Measurements from ENCODE around the gene MAST4.

The MAST4 gene

DNA sequence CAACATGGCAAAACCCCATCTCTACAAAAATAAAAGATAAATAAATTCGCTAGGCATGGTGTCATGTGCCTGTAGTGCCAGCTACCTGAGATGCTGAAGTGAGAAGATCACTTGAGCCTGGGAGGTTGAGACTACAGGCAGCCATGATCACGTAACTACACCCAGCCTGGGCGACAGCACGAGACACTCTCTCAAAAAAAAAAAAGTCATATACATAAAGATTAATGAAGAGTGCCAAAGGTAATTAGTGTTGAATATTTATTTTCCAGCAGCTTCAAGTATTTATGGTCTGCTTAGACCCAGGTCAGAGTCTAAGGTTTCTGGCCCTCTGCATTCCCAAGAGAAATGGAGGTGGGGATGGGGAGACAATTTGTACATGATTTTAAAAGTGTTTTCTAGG lies 432.7 kb downstream of the MAST4 start:
- DNase-seq, result no peak

DNA sequence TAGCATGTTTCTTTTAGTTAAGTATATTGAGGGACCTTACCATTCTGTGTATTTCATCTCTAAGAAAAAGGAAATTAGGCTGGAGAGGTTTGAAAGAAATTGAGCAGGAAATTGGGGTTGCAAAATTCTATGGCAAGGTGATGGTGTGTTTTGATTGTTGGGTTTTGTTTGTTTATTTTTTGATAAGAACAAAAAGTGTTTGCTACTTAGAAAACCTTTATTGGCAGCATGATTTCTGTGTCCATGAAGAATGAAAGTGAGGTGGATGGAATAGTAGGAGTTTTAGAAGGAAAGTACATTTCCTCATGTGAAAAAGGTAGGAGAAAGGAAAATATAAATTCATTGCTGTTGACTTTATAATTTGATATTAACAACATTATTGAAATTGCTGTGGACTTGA lies 433.3 kb downstream of the MAST4 start:
- no peak for DNase-seq

DNA sequence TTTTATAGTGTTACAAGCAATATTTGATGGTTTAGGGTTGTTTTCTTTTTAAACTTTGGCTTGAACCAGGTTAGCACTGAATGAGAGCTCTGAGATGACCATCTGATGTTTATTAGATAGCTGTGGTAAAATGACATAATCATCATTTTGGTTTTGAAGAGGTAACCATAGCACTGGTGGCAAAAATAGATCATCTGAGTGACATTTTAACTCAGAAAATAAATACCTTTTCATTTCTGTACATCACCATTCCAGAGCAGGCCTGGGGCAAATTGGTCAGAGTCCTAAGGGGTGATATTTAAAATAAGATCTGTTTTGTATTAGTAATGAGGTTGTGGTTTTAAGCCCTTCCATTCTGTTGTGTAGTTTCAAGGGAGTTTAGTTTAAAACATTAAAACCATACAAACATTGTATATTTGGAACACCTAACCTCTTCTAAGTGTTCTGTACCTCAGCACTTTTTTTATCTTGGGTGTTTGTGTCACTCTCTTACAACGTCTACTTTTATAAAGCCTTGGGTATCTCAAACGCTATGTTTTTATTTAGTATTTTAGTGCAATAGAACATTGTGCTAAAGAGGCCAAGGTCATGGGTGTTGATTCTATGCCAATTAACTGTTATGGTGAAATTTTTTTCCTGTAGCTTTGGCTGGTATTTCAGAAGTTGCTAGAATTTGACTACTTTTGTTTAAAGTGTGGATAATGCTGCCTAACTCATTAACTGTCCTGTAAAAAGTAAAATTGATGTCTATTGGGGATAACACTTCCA lies 434.3 kb downstream of the MAST4 start:
- no peak for DNase-seq

DNA sequence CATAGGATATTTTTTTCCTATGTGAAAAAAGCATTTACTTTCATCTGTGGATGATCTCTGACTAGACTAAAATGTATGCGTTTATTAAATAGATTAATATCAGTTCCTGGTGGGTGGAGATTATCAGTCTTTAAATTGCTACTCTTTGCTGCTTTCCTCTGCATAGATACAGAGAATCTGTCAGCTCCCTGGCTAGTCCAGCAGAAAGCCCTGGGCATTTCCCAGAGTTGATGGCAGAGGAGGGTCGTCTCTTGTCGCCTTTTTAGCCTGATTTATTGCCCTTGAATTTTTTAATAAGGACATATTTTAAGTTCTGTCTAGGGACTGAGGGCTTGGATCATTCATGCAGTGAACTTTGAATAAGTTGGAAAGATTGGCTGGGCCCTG lies 434.9 kb downstream of the MAST4 start:
- DNase-seq, result no peak

DNA sequence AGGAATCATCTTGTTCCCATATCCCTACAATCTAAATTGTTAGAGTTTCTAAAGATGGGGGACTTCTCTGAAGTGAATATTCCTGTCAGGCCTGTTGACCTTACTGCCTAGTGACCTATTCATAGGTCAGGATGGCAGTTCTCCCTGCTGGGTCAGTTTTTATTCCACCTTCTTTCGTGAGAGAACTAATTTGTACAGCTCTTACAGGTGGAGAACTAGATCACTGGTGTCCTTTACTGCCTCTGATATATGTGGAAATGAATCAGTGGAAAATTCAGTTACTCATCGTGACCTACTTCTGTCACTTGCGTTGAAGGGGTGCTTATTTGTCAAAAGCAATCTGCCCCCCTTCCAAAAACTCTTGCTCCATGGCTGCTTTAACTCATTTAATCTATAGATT lies 435.5 kb downstream of the MAST4 start:
- no peak for DNase-seq

DNA sequence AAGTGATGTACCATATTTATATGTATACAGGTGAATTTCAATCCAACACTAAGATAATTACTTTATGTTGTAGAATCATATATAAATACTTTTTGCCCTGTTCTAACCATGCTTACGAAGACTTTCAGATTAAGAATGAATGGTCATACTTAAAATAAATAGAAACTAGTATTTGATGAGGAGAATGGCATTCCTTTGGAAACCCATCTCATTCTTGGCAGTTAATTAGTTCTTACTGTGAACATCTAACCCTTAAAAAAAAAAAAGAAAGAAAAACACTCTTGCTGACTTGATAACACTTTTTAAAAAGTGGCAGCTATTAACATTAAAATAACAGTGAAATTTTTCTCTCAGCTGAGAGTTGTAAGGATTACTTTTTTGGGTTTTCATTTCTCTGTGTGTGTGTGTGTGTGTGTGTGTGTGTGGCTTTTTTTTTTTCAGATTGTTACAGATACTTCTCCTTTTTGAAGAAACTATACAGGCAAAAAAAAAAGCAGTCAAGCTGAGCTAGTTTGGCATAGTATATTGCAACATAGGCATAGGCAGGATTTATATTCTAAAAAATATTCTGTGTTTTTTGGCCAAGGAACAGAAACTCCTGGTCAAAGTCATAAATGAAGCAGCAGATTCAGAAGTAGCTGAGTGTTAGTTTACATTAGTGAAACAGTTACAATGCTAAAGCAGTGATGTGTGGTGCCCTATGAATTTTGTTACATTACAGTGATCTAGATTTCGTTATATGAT lies 436.9 kb downstream of the MAST4 start:
- DNase-seq, result no peak

DNA sequence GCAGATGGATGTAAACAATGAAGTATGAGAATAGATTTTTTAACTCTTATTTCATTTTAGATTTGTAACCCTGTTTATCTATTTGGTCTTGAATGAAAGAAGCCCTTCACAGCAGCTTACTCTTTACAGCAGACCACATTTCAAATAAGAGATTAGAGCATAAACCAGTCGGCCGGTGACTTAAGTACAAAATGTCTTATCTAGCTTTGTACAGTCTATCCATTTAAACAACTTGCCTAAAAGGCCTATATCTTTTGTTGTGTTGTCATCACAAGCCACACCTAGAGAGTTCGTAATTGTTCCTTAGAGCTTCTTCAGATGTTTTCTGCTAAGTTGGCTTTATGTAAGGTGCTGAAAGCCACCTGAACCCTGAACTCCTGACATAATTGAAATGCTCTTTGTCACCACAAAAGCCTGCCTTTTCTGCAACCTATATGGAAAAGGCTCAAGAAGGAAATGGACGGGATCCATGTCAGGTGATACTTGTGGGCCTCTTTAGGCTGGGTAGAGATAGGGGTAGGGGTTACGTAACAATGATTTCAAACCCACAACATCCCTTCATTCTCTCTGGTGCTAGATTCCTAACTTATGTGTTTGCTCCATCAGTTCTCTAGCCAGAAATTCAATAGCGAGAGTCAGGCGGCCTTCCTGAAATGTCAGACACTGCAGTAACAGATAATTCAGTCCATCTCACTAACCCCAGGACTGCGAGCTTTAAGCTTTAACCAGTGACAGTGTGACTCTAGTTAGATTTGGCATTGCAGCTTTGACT lies 437.9 kb downstream of the MAST4 start:
- no peak for DNase-seq

DNA sequence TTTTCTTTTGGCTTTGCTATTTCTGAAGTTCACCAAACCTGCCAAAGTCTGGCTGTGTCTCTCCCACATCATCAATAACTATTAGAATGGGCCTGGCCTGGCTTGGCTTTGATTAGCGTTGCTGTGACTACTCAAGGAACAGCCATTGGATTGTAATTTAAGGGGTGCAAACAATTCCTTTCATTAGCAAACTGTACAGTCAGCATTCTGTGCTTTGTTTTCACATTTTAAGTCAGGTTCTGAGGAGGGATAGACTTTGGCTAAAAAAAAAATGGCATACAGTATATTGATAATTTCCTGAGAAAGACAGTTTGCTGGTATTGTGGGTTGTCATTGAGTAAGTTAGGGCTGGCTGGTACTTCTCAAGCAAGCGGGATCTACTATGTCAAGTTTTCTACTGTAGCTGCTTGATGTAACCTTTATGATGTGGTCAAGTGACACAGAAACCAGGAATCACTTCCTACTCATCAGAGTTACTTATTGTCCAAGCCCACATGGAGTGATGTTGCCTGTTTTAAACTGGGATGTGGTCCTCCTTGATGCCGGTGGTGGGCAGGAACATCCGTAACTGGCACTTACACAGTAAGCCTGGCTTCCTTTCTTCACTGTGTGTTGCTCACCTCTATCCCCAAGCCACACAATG lies 439.0 kb downstream of the MAST4 start:
- DNase-seq, result no peak

DNA sequence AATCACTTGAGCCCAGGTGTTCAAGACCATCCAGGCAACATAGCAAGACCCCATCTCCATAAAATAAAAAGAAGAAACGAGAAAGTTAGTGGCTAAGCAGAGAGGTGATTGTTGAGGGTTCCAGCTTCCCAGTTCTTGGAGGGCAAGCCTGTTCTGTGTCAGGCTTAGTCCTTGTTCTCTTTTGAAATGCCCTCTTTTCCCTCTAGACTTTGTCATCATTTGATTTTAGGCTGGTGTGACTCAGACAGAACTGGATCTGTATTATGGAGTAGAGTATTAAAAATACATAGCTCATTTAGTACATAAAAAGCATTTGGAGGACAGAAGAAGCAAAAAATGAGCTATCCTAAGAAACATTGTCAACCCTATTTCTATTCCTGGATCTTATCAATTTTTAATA lies 441.0 kb downstream of the MAST4 start:
- no peak for DNase-seq

DNA sequence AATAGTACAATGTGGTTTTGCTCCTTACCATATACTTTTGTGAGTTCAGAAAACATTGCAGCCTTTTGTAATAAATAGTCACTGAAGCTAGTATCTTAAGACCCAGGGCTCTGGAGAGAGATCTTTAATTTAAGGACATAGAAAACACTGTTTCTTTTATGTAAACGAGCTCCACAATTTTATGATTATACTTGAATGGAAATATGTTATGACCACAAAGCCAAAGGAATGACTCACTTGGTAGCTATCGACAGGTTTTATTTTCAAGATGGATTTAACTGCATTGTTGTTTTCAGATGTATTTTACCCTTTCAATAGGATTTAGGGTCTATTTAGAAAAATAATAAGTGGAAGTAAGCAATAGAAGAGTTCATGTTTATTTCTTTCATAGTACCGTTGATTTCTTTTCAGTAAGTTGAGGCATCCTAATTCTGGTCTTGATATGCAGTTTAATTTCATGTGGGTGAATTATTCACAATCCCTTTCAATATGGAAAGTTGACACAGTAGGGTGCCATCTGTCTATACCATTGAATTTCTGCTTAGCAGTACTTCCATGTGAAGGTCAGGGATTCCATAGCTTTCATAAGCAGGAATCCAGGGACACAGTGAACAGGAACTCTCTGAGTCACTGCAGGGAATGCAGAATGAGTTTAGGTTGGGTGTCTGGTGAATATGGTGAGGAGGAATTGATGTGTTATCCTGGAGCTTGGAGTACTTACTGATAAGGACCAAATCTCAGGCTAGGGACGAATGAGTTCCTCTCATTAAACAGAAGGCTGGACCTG lies 442.8 kb downstream of the MAST4 start:
- DNase-seq, result no peak

DNA sequence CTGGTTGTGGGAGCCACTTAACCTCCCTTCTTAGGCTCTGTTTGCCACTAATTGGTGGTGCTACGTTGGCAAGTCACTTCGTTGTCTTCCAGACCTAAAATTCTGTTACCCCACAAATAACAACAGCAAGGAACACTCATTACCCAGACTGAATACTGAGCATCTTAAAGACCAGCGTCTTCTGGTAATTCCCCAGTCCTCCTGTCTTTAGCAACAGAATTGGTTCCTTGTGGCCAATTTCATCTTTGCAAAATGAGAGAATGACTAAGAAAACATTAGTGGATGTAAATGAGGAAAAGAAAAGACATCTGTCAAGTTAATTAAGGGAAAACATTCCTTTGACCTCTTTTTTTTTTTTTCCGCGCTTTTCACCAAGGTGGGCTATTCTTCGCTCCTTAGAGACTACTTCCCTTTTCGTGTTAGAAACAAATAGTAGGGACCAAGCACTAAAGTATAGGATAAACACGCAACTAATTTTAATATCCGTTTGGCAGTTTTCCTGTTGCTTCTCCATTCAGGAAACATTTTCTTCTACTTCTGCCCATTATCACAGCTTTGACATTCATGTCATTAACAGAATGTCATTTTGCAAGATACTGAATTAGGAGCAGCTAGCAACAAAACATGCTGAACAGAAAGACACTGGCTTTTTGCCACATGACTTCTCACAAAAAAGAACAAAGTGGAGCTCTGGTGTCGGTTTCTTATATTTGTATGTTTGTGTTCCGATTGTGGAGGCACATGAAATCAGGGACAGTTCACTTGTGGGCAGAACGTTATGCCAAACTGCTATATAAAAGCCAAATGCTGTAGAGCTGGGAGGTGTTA lies 446.2 kb downstream of the MAST4 start:
- DNase-seq, result no peak

DNA sequence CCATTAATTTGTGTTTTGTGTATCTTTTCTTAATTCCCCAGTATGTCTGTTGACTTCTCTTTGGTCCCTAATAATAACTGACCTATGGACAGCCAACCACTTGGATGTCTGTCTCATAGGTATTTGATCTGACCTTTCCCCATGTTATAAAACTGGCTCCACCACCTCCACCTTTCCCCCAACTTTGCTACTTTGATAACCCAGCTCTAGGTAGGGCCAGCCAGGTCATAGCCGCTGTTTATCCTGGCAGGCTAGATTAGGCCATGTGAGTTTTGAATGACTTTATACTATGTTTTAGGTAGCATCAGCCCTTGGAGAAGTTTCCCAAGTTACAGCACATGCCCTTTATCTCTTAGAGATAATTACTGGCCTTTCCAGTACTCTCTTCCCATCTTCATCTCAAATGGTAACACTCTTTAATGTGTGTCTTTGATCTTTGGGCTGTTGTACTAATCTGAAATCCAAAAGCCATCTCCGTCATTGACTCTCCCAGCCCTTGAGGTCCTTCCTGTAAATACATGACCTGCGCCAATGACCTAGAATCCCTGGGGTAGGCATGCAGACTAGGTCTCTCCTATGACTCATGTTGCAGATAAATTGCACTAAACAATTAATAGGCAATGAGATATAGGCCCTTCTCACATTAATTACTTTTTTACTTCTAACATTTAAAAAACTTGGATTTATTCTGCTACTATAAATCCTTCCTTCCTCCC lies 447.8 kb downstream of the MAST4 start:
- no peak for DNase-seq

DNA sequence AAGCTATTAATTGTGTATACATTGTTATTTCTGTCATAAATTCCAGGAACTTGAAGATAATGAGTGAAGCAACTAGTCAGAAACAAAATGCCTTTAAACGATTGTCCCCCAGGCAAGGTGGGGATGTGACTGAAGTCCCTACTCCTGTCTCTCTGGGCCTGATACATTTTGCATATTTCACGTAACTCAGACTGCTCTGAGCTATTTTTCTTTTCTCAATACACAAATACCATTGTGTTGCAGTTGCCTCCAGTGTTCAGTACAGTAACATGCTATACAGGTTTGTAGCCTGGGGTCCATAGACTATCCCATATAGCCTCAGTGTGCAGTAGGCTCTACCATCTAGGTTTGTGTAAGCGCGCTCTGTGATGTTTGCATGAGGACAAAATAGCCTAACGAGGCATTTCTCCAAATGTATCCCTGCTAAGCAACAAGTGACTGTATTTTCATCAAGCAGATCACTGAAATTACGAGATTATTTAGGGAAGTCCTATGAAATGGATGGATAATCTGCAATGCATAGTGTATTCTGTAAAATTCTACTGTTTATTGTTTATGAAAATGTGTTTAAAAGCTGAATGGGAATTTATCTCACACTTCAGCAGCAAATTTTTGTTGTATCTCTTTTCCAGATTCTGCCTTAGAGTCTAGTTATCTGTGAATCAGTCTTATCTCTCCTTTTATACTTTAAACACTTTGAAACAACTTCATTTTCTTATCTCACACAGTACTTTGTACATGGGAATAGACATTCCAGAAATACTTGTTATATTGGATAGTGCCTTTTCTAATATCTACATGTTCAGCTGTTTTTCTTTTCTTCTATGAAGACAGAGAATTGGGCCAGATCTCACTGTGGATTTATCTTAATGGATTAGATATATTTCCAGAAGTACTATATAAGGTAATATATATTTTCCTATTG lies 449.9 kb downstream of the MAST4 start:
- DNase-seq, result no peak

DNA sequence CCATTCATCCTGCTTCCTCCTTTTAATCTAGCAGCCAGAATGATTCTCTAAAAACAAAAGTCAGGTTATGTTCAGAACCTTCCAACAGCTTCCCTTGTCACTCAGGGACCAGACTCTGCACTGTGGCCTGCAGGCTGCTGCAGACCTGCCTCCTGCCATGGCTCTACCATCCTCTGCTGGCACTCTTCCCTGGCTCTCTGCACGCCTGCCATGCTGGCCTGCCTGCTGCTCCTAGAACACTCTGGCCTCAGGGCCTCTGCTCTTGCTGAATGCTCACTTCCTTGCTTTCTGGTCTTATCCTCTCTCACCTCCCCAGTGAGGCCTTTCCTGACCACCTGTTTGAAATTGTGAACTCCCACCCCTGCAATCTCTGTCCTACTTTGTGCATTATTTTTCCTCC lies 451.0 kb downstream of the MAST4 start:
- DNase-seq, result no peak

DNA sequence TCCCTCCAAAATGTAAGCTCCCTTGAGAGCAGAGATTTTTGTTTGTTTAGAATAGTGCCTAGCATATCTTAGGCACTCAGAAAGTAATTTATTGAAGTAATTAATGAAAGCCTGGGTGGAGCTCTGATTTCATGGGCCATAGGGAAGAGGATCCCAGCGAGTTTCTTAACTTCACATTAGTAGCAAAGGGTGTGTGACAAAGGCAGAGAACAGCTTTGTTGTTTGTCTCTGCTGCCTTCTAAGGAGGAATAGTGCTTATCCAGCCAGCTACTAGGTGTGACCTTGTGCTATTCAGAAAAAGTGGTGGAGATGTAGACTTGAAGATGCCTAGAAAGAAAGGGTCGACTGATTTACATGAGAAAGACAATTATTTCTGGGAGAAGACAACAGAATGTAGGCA lies 451.4 kb downstream of the MAST4 start:
- DNase-seq, result no peak

DNA sequence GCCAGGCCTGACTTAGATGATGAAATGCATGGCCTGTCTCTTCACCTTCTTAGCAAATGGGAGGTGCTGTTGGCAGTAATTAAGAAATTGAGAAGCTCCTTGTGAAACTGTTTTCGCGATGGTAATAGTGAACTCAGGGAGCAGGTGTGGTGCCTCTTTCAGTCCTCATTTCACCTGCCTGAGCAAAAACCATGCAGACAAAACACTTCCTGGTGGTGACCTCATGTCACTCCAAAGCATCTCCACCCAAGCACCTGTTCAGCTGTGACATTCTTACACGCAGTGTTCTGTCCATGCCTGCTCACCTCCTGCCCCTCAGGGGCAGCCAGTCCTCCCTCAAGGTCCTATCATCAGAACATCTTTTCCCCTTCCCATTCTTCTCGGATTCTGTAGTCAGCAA lies 453.9 kb downstream of the MAST4 start:
- DNase-seq, result no peak

DNA sequence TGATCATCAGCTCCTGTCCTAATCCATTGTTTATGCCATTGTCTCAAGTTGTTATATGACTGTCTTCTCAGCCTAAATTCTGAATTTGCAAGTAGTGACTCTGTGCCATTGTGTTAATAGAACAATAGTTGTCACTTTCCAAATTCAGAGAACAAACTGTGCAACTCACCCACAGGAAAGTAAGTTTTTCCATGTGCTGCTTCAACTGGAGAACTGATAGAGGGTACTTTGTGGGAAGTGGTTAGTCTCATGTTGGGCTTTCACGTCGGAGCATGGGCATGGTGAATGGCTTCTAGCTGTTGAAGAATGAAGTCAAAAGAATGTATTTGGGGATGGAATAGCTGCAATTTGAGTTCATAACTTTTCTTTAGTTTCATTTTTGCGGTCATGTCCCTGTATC lies 454.4 kb downstream of the MAST4 start:
- DNase-seq, result no peak

DNA sequence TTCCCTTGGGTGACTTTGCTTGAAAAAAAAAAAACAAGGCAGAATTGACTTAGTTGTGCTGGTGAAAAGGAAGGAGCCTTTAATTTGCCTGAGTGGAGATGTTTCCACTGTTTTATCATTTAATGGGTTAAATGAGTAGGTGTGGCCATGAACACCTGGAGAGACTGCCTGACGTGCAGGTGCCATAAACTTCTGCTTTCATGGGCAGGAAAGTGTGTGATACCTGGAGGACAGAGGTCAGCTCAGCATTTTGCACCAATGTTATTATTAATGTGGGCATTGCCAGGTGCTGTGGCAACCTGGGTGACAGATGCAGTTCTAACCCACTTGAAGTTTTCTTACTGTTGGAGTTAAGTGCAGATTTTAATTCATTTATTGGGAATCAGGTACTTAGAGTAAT lies 455.0 kb downstream of the MAST4 start:
- DNase-seq, result no peak

DNA sequence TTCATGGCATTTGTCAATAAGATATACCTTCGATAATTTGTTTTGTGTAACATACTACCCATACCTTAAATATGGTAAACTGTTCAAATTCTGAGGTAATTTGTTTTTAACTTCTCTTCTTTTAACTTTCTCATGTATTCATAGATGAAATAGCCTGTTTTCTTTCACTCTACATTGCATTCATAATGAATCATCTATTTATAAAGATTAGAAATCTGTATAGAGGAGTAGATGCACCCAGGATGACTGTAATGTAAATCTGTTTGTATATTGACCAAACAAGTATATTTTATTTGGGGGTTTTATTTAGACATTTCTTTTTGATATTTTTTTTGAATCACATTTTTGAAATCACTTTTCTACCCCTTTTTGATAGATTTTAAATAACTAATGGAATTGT lies 455.8 kb downstream of the MAST4 start:
- DNase-seq, result no peak

DNA sequence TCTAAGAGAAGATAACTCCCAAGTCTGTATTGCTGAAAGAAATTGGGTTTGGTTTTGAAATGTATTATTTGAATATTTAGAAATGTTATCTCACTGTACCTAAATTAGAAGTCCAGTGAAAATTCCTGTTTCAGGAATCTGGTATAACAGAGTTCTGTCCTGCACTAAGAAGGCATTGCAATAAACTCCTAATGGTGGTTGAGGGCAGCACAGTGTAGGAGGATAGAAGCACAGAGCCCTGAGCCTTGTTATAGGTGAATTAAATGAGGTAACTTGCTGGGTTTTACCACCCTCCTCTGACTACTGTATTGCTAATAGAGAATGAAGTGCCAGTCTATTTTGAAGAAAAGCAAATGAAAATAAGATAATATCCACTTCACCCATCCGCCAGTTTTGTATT lies 457.0 kb downstream of the MAST4 start:
- DNase-seq, result no peak

All from stimulated activated CD4-positive, alpha-beta T cell treated with anti-CD3 and anti-CD28 coated beads, Interleukin-12 subunit alpha, Interleukin-12 subunit beta, amount 100 ng/mL, for 4 hours (primary cell).